ENCODE results near the gene THSD4. TPM values are rescaled to one million over a fixed set of nuclear protein-coding genes. Genes with fewer than 3 reads are reported as not detected.

THSD4 gene
- polyA plus RNA-seq, 2 of the 4 experiments (the other 2 are of a cell fraction): 15.8 to 40.7 TPM

DNA sequence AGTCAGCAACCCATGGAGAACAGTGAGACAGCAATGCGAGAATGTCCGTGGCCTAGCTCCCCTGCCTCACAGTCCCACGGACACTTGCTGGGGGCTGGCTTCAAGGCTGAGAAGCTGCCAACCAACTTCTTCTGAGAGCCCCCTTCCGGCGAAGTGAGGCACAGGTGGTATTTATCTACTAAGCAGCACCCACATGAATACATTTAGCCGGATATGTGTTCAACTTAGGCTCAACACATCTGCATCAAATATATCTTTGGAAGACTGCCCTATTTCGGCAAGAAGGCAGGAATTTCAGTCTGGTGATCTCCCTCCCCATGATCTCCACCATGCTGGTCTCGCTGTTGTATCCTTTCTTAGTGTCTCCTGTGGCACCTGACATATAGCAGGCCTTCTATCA lies 354.1 kb downstream of the THSD4 start:
- 89% methylated on average over 8 of the region's 8 CpGs for WGBS (ENCODE audit: missing lambda C conversion rate)
- no peaks in the 10 kb centered on the region for H3K9me3 ChIP-seq
- H3K4me2 ChIP-seq: no peak overlapping the region
- ChIA-PET CTCF (interaction anchor here (2.1 kb wide), 1 partner anchor 332 kb away, joined by 8 read pairs; no protein-coding TSS in a partner anchor), POLR2A (no interaction called here)
- DNase-seq (ENCODE audit: low read depth in 1 of 2, low spot score in 1 of 2) (no peak), ATAC-seq (no peak), FAIRE-seq (no peak)
- H3K4me1 ChIP-seq: peaks cover 10% of the 10 kb centered on the region
- TF ChIP-seq TP53 (CRISPR knock-in tag; IDR thresholded peaks at IDR 0.05) (no peak), SMC3 (IDR thresholded peaks at IDR 0.05) (no peak), MAZ (IDR thresholded peaks at IDR 0.05; ENCODE audit: borderline replicate concordance, low read depth, low read length) (no peak), CHD2 (IDR thresholded peaks at IDR 0.05; ENCODE audit: low read length, partially characterized antibody) (no peak), HDAC2 (IDR thresholded peaks at IDR 0.05) (no peak), EP300 (IDR thresholded peaks at IDR 0.05) (no peak), ELK1 (IDR thresholded peaks at IDR 0.05; ENCODE audit: low read depth, low read length) (no peak), SREBF2 (IDR thresholded peaks at IDR 0.05) (no peak), FOSB (CRISPR knock-in tag; IDR thresholded peaks at IDR 0.05) (no peak), ZC3H11A (IDR thresholded peaks at IDR 0.05) (no peak), EHMT2 (IDR thresholded peaks at IDR 0.05; ENCODE audit: low read depth) (no peak), PHF8 (IDR thresholded peaks at IDR 0.05; ENCODE audit: borderline replicate concordance, low read depth) (no peak), ZNF302 (CRISPR knock-in tag; IDR thresholded peaks at IDR 0.05) (no peak), POLR2AphosphoS2 (conservative IDR thresholded peaks at IDR 0.05; ENCODE audit: low read length) (no peak), KDM1A (IDR thresholded peaks at IDR 0.05; ENCODE audit: low read depth) (no peak)
- TF ChIP-seq, protein P1, sequence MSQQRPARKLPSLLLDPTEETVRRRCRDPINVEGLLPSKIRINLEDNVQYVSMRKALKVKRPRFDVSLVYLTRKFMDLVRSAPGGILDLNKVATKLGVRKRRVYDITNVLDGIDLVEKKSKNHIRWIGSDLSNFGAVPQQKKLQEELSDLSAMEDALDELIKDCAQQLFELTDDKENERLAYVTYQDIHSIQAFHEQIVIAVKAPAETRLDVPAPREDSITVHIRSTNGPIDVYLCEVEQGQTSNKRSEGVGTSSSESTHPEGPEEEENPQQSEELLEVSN (IDR thresholded peaks at IDR 0.05; ENCODE audit: borderline replicate concordance, low read depth): no peak
- H3K4me3 ChIP-seq: no peak overlapping the region
- H3K27ac ChIP-seq: no peak overlapping the region

DNA sequence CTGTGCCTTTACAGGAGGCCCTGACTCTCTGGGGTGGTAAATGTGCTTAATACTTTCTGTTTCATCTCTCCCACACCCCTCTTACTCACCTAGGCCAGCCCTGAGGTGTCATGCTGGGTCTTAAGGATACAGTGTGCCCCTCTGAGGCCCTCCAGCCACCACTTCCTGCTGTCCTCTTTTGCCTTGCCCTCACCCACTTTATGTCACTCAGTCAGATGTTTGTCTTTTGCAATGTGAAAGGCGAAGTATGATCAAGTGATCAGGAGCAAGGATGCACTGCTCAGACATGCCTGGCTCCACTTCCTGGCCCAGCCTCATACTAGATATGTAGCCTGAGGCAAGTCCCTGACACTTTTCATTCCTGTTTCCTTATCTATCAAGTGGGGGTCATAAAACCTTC lies 356.1 kb downstream of the THSD4 start:
- Histone ChIP-seq H3K27ac (peak overlapping the region; percentile 10 to 59; a peak in 3 of 6 replicates), H3K9me3 (no peaks in the 10 kb centered on the region), H3K4me2 (peak overlapping the region; percentile 18; the same call in 2 of the 3 replicates), H3K4me3 (no peak overlapping the region), H3K4me1 (peaks cover 10% of the 10 kb centered on the region)
- TF ChIP-seq ZC3H11A (IDR thresholded peaks at IDR 0.05): no peak
- no peak for TF ChIP-seq SREBF2 (IDR thresholded peaks at IDR 0.05)
- no peak for TF ChIP-seq NFE2L2 (conservative IDR thresholded peaks at IDR 0.05; ENCODE audit: low read length)
- TF ChIP-seq ZFP36 (IDR thresholded peaks at IDR 0.05; ENCODE audit: borderline replicate concordance, partially characterized antibody): no peak
- TF ChIP-seq HOXB13 (CRISPR knock-in tag; IDR thresholded peaks at IDR 0.05; ENCODE audit: low read depth): no peak
- TF ChIP-seq RNF2 (IDR thresholded peaks at IDR 0.05; ENCODE audit: borderline replicate concordance, low read depth): no peak
- no peak for TF ChIP-seq PHF8 (IDR thresholded peaks at IDR 0.05; ENCODE audit: borderline replicate concordance, low read depth)
- no peak for TF ChIP-seq ELK1 (IDR thresholded peaks at IDR 0.05; ENCODE audit: low read depth, low read length)
- TF ChIP-seq ZSCAN20 (CRISPR knock-in tag; IDR thresholded peaks at IDR 0.05): no peak
- TF ChIP-seq HEYL (CRISPR knock-in tag; IDR thresholded peaks at IDR 0.05): no peak
- no peak for TF ChIP-seq RARB (CRISPR knock-in tag; IDR thresholded peaks at IDR 0.05)
- TF ChIP-seq RCOR1 (IDR thresholded peaks at IDR 0.05; ENCODE audit: low read depth, low read length): no peak
- no peak for TF ChIP-seq RAD21 (conservative IDR thresholded peaks at IDR 0.05 in 1 of 2, IDR thresholded peaks at IDR 0.05 in 1 of 2)
- no peak for TF ChIP-seq MAX (IDR thresholded peaks at IDR 0.05)
- TF ChIP-seq NPAS2 (CRISPR knock-in tag; IDR thresholded peaks at IDR 0.05; ENCODE audit: borderline replicate concordance): no peak
- no peak for TF ChIP-seq NR3C1 (IDR thresholded peaks at IDR 0.05)
- TF ChIP-seq HOXA7 (CRISPR knock-in tag; IDR thresholded peaks at IDR 0.05): no peak
- ChIA-PET POLR2A (no interaction called here), CTCF (interaction anchor here (1.0 to 1.7 kb wide), 3 partner anchors 12 to 330 kb away, joined by 3 to 5 read pairs (median 5); no protein-coding TSS in a partner anchor)
- DNase-seq (ENCODE audit: low read depth in 1 of 2, low spot score in 1 of 2) (peak in 1 of 2 experiments; percentile 36), ATAC-seq (peak; percentile 35 to 47; a peak in 4 of 6 replicates), FAIRE-seq (no peak)
- 73% methylated on average over 1 of the region's 1 CpG for WGBS (ENCODE audit: missing lambda C conversion rate)

Data from A549 (cell line).